Stimulated activated CD8-positive, alpha-beta memory T cell treated with anti-CD3 and anti-CD28 coated beads, Interleukin-15, amount 100 ng/mL, for 1 hour (primary cell): Measurements from ENCODE around the gene MLPH.

ENCODE experiments used
- DNase-seq: peaks from one replicate; pipeline ENCODE4 v3.0.0-alpha.2; 2020; ENCODE audit warnings: low read depth

Gene MLPH

DNA sequence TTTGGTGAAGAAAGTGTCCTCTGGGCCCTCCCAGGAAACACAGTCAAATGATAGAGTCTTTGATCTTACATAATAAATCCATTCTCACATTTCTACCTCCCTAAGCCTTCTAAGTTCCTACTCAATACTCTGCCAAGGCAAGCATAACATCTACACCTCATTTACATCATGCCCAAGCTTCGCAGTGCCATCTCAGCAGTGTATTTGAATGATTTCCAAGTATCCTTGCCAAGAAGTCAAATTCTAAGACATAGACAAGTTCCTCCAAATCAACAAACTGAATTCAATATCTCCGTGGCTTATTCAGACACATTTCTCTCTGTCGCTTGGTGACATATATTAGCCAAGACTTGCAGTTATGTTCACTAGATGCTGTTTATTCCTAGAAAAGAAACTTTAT, 8.1 kb upstream of the MLPH start:
- no peak for DNase-seq

- DNase-seq: no peak
These were observed 7.3 kb upstream of the MLPH start for GRCh38 chr2:237479747-237480146.

- DNase-seq: no peak
These were observed 6.5 kb upstream of the MLPH start for GRCh38 chr2:237480556-237480955.

DNA sequence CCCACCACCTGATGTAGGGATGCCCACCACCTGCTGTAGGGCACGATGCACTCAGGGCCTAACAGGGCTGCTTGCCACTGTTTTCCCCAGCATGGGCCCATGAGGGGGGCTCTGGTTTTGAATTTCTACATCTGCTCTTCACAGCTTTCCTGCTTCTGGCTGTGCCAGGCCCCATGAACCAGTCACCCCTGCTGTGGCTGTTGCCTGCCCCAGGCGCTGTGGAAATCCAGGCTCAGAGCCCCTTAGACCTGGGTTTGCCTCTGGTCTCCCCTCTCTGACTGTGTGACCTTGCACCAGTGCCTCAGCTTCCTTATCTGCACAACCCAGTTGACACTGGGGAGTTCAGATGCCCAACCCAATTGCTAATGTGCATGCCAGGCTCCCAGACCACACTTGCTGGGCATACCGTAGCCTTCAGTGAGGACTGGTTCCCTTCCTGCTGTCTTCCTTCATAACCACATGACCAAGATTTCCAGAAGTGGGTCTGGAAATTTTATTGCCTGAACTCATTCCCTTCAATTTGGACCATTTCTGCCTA, 6.0 kb upstream of the MLPH start:
- DNase-seq: no peak

- no peak for DNase-seq
These were observed 4.6 kb upstream of the MLPH start for GRCh38 chr2:237482485-237482884.

DNA sequence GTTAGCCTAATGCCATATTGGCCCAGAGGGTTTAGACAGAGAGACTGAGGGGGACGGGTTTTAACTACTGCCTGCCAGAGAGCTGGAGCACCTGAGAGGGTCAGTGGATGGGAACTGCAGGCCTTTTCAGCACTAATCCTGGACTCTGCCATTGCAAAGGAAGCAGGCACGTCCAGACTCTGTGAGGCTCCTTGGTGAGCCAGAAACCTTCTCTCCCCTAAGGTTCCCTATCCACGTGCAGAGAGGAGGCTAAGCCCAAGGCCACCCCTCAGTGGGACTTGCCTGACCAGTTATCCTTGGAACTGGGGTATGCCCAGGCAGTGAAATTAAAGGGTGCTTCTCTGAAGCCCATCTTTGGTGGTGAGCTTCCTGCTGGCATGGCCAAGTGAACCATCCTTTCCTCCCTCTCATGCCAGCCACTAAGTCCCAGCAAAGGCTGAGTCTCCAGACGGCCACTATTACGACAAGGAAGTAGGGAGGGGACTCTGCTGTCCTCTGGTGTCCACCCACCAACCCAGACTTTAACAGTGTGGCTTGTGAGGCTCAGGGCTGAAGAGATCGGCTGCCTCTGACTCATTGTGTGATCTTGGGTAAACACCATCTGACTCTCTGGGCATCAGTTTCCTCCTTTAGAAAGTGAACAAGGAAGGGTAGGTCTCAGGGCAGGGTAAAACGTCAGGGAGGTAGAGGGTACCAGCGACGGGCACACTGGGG, 3.9 kb upstream of the MLPH start:
- no peak for DNase-seq

GRCh38 chr2:237485304-237485703, 1.7 kb upstream of the MLPH start:
- no peak for DNase-seq

DNA sequence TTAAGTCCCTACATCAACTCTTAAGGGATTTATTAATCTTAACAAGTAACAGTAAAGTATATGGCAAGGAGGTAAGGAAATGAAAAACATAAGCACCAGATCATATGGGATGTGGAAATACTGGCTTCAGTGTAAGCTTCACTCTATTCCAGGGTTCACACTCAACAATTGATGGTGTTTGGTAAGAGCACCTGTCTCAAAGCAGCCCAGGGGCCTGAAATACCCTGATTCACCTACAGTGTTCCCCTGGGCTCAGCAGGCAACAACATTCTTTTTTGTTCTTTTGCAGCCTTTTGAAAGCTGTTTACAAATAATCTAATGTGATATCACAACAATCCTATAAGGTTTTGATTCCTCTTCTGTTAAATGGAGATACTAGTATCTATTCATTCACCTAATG, 1.2 kb upstream of the MLPH start:
- DNase-seq: no peak

DNA sequence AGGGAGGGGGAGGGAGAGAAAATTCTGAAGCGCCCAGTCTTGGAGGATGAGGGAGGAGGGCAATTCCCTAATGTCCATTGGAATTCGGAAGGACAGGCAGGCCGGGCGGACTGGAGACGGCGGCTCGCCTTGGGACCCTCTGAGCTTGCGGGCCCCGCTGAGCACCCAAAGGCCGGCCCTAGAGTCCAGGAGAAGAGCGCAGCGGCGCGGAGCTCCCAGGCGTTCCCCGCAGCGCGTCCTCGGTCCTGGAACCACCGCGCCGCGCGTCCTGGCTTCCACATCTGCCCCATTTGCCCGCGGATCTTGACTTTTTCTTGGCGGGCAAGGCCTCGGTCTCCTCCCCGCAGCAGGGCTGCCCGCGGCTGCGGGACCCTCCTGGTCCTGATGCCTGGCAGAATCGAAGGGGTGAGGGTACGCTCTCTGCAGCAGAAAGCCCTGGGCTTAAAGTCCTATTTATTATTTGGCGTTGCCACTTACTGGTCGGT, 675 bp upstream of the MLPH start:
- no peak for DNase-seq

- DNase-seq: no peak
These were observed 445 bp downstream of the MLPH start for GRCh38 chr2:237487496-237487895.

- no peak for DNase-seq
These were observed 1.2 kb downstream of the MLPH start for GRCh38 chr2:237488295-237488694.

DNA sequence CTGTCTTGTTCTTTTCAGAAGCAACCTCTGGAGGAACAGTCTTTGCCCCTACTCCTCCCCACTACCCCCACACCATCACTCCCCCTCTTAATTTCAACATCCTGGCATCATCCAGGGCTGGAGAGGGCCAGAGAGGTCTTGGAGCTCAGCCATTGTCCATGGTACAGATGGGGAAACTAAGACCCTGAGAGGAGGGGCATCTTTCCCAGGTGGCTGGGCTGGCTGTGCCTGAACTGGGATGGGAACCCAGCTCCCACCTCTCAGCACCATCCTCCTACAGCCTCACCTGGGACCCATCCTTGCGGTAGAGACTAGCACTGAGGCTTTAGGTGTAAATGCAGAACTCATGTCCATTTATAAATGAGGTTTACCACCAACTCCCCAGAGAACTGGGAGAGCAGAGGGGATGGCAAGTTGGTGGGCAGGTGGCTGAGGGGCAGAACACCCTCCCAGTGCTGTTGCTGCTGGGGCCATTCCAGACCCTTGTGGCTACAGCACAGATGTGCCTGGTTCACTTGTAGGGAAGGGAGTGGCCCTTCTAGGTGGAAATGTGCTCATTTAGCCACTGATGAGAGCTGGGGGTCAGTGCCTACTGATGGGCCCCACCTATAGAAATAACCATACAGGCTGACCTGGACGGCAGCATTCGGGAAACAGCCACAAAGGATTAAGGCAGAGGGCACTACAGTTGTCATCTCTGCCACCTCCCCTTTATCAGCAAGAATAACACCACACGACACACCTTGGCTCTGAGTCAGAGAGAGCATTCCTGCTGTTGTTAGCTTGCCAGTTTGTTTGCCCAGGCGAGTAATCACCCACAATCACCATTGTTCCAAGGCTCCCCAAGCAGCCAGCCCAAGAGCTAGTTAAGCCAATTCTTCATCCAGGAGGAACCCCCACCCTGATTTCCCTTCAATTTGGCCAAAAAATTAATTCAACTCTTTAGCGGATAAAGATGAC, 2.1 kb downstream of the MLPH start:
- DNase-seq: no peak

DNA sequence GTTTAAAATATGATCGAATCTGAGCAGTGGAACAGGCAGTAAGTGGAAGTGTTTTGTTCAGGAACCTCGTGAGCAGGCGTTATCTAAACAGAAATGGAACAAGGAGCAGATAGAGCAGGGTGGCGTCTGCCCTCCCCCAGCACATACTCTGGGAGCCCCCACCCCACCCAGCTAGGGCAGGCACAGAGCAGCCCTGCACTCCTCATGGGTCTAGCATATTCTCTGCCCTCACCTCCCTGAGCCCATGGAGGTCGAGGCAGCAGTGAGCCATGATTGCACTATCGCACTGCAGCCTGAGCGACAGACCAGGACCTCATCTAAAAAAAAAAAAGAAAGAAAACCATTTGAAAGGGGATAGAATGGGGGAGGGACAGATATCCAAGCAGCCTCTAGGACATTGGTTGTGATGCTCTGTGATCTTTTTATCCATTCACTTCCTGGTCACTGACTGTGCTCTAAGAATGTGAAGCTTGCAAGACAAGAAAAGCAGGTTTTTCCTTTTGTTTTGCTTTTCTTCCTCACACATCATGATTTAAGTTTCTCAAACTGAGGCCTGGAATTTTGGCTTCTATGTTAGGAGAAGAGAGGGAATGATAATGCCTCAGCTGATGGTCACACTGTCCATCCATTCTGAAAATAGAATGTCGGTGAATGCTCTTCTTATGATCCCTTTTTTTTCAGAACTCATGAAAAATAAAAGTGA, 3.1 kb downstream of the MLPH start:
- no peak for DNase-seq

DNA sequence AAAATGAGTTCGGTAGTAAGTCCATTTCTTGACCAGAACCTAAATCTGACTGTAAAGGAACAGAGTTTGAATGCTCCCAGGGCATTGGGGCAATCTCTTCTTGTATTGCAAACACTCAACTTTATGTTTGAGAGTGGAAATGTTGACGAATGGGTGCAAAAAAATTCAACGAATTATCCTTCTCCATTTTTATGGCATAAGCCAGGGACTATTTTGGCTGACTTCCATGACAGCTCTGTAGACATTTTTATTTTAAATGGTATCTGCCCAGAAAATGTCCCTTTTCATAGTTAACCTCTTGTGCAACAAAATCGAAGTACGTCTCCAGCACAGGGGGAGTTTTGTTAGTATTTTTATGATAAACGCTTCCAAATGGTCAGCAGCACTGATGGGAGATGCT, 3.7 kb downstream of the MLPH start:
- DNase-seq: no peak

GRCh38 chr2:237491515-237492118, 4.6 kb downstream of the MLPH start:
- DNase-seq: no peak

DNA sequence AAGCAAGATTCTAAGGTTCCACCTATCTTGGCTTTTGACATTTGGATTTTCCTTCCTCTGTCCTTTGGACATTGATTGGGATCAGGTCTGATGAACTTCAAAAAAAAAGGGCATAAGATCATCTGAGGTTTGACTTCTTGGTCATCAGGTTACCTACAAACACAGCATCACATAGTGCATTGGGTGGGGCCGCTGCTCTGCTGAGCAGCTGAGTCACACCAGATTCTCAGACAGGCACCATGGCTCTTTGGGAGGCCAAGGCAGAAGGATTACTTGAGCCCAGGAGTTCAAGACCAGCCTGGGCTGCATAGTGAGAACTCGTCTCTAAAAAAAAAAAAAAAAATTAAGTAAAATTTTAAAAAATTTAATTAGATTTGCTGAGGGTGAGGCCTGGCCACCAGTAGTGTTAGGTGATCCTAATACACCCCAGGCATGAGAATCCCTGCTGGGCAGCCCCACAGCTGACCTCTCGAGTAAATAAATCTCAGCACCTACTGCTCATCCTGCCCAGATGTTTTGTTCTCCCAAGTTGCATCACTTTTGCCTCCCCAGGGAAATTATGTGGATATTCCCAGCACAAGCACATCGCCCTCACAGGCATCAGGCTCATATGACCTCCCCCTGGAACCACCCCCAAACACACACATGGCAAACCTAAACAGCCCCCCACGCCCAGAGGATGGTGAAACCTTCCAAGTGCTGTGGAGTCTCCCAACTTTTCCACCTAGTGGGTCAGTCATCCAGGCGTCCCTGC, 5.3 kb downstream of the MLPH start:
- DNase-seq: no peak

DNA sequence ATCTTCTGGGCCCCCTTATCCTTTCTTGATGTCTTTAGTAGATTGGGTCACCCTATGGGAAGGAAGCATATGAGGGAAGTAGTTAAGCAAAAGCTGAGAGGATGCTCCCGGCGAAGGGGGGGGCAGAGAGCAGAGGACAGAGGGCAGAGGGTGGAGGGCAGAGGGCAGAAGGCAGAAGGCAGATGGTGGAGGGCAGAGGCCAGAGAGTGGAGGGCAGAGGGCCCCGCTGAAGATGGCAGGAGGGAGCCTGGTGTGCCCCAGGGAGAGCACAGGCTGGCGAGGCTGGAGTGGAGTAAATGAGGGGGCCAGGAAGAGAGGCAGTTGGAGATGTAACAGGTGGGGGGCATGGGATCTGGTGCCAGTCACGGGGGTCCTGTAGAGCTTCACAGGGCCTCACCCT, 7.0 kb downstream of the MLPH start:
- DNase-seq: no peak

- DNase-seq: no peak
These were observed 8.6 kb downstream of the MLPH start for GRCh38 chr2:237495521-237496117.

- no peak for DNase-seq
These were observed 9.4 kb downstream of the MLPH start for GRCh38 chr2:237496428-237496827.

GRCh38 chr2:237497009-237497837, 10.2 kb downstream of the MLPH start:
- no peak for DNase-seq
